Astrocyte (in vitro differentiated cells and primary cell): ENCODE measurements around the gene SVEP1. TPM values are rescaled to one million over a fixed set of nuclear protein-coding genes. Genes with fewer than 3 reads are reported as not detected.

Experiments used
- DNase-seq: peaks from one replicate; pipeline ENCODE4 v3.0.0-alpha.2; 2010; ENCODE audit warnings: low read depth
- FAIRE-seq: peaks from 2 replicates; lab custom pipeline; 2011; peaks lifted over from hg19 to GRCh38; lab: Jason Lieb, UNC
- H2AFZ ChIP-seq: 2 replicates; pipeline ENCODE4 v1.6.0; 2012; ENCODE audit warnings: low read depth, low read length, inconsistent platforms
- H3K27ac ChIP-seq: 2 replicates; pipeline ENCODE4 v1.5.1; 2011; ENCODE audit warnings: low read depth, low read length, inconsistent platforms
- H3K27me3 ChIP-seq: 2 replicates; pipeline ENCODE4 v1.6.0; 2011; ENCODE audit warnings: low read length, inconsistent platforms; ENCODE audit not compliant: insufficient read depth
- H3K36me3 ChIP-seq: 2 replicates; pipeline ENCODE4 v1.5.1; 2011; ENCODE audit warnings: low read length, inconsistent platforms; ENCODE audit not compliant: insufficient read depth
- H3K4me1 ChIP-seq: 2 replicates; pipeline ENCODE4 v1.5.1; 2011; ENCODE audit warnings: low read length, inconsistent platforms; ENCODE audit not compliant: insufficient read depth
- H3K4me2 ChIP-seq: 2 replicates; pipeline ENCODE4 v1.6.0; 2012; ENCODE audit warnings: low read length, inconsistent platforms
- H3K4me3 ChIP-seq: 2 replicates; pipeline ENCODE4 v1.5.1; 2011; ENCODE audit warnings: low read depth, mild to moderate bottlenecking, low read length, inconsistent platforms; ENCODE audit not compliant: insufficient read depth
- H3K79me2 ChIP-seq: 2 replicates; pipeline ENCODE4 v1.6.0; 2012; ENCODE audit warnings: mild to moderate bottlenecking, low read length, inconsistent platforms; ENCODE audit not compliant: insufficient read depth
- H3K9ac ChIP-seq: 2 replicates; pipeline ENCODE4 v1.6.0; 2012; ENCODE audit warnings: mild to moderate bottlenecking, low read length, inconsistent platforms
- H3K9me3 ChIP-seq: 2 replicates; pipeline ENCODE4 v1.5.1; 2012; ENCODE audit warnings: low read depth, mild to moderate bottlenecking, low read length, inconsistent platforms; ENCODE audit not compliant: insufficient read depth
- H4K20me1 ChIP-seq: 2 replicates; pipeline ENCODE4 v1.6.0; 2012; ENCODE audit warnings: low read length, inconsistent platforms; ENCODE audit not compliant: insufficient read depth
- H3K27ac Mint-ChIP-seq: one replicate; pipeline ENCODE4 v1.8.0; 2021; ENCODE audit warnings: mild to moderate bottlenecking, mixed read lengths; ENCODE audit not compliant: unreplicated experiment
- H3K27me3 Mint-ChIP-seq: one replicate; pipeline ENCODE4 v1.8.0; 2021; ENCODE audit warnings: low read depth, mixed read lengths; ENCODE audit not compliant: unreplicated experiment
- H3K36me3 Mint-ChIP-seq: one replicate; pipeline ENCODE4 v1.8.0; 2021; ENCODE audit warnings: low read depth, mixed read lengths; ENCODE audit not compliant: unreplicated experiment
- H3K4me1 Mint-ChIP-seq: one replicate; pipeline ENCODE4 v1.8.0; 2021; ENCODE audit warnings: low read depth, mixed read lengths; ENCODE audit not compliant: unreplicated experiment
- H3K4me3 Mint-ChIP-seq: one replicate; pipeline ENCODE4 v1.8.0; 2021; ENCODE audit warnings: mild to moderate bottlenecking, moderate library complexity, mixed read lengths; ENCODE audit not compliant: unreplicated experiment
- H3K9me3 Mint-ChIP-seq: one replicate; pipeline ENCODE4 v1.8.0; 2021; ENCODE audit warnings: mild to moderate bottlenecking, mixed read lengths; ENCODE audit not compliant: unreplicated experiment
- EZH2 ChIP-seq: IDR thresholded peaks from 2 replicates; pipeline ENCODE4 v1.6.1; 2012; ENCODE audit warnings: mild to moderate bottlenecking, low read length, inconsistent platforms; ENCODE audit not compliant: insufficient read depth
- total RNA-seq: library from RNA; stranded (reverse); gene quantifications from 2 replicates; pipeline ENCODE4 v1.2.1, GENCODE V29; 2021
- TF ChIP-seq, protein P1 (sequence below): IDR thresholded peaks from 2 replicates; pipeline ENCODE4 v1.5.1; 2011; ENCODE audit warnings: low read depth, mild to moderate bottlenecking, inconsistent platforms, low read length, moderate library complexity; ENCODE audit not compliant: insufficient read depth

SVEP1 gene
- total RNA-seq, 1 donor from 2014 or later = 1.1 TPM

GRCh38 chr9:110455860-110456259 is 123.7 kb downstream of the SVEP1 start:
- Mint-ChIP-seq H3K36me3 (no peaks in the 10 kb centered on the region), H3K27me3 (peaks cover 2% of the 10 kb centered on the region), H3K27ac (no peak overlapping the region), H3K9me3 (no peaks in the 10 kb centered on the region), H3K4me3 (no peak overlapping the region), H3K4me1 (no peaks in the 10 kb centered on the region)
- H3K4me1 ChIP-seq = no peaks in the 10 kb centered on the region
- TF ChIP-seq EZH2 = no peak
- TF ChIP-seq, protein P1, sequence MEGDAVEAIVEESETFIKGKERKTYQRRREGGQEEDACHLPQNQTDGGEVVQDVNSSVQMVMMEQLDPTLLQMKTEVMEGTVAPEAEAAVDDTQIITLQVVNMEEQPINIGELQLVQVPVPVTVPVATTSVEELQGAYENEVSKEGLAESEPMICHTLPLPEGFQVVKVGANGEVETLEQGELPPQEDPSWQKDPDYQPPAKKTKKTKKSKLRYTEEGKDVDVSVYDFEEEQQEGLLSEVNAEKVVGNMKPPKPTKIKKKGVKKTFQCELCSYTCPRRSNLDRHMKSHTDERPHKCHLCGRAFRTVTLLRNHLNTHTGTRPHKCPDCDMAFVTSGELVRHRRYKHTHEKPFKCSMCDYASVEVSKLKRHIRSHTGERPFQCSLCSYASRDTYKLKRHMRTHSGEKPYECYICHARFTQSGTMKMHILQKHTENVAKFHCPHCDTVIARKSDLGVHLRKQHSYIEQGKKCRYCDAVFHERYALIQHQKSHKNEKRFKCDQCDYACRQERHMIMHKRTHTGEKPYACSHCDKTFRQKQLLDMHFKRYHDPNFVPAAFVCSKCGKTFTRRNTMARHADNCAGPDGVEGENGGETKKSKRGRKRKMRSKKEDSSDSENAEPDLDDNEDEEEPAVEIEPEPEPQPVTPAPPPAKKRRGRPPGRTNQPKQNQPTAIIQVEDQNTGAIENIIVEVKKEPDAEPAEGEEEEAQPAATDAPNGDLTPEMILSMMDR = no peak
- no peak overlapping the region for H3K9ac ChIP-seq
- no peak overlapping the region for H3K27ac ChIP-seq
- FAIRE-seq (no peak), DNase-seq (no peak)
- no peak overlapping the region for H3K4me3 ChIP-seq
- no peaks in the 10 kb centered on the region for H4K20me1 ChIP-seq
- H3K9me3 ChIP-seq = no peaks in the 10 kb centered on the region
- H3K4me2 ChIP-seq = no peak overlapping the region
- no peak overlapping the region for H2AFZ ChIP-seq
- no peaks in the 10 kb centered on the region for H3K79me2 ChIP-seq
- no peaks in the 10 kb centered on the region for H3K27me3 ChIP-seq
- H3K36me3 ChIP-seq = no peaks in the 10 kb centered on the region

DNA sequence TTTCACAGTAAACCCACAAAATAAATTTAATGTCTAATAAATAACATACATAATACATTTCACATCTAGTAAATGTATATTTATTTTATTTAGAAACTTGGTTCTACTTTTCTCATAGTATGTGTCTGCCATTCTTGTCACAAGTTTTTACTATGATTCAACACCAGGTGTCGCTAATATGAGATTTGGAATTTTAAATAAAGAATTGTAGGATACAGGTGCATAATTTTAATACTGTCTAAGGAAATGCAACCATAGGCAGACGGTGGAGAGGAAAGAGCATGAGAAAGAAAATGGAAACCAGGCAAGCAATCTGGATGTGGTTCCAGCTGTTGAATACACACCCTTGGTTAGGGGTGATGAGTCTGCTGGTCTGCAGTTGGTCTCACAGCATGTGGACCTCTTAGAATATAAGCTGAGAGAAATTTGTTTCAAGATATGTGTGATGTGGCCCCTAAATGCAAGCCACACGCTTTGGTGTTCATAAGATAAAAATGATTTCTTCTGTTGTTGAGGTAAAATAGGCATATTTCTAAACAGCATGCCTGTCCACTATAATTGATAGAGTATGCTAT is 127.2 kb downstream of the SVEP1 start:
- TF ChIP-seq, protein P1 = peak; percentile 28
- TF ChIP-seq EZH2 = no peak
- H4K20me1 ChIP-seq = no peaks in the 10 kb centered on the region
- H3K27me3 Mint-ChIP-seq = peaks cover 2% of the 10 kb centered on the region
- H2AFZ ChIP-seq = no peak overlapping the region
- FAIRE-seq = no peak
- no peaks in the 10 kb centered on the region for H3K4me1 ChIP-seq
- no peaks in the 10 kb centered on the region for H3K4me1 Mint-ChIP-seq
- H3K9me3 Mint-ChIP-seq = peaks cover under 1% of the 10 kb centered on the region
- no peak overlapping the region for H3K27ac Mint-ChIP-seq
- H3K9ac ChIP-seq = no peak overlapping the region
- H3K4me2 ChIP-seq = no peak overlapping the region
- no peaks in the 10 kb centered on the region for H3K9me3 ChIP-seq
- H3K27ac ChIP-seq = no peak overlapping the region
- DNase-seq = no peak
- H3K36me3 ChIP-seq = no peaks in the 10 kb centered on the region
- no peak overlapping the region for H3K4me3 Mint-ChIP-seq
- H3K36me3 Mint-ChIP-seq = no peaks in the 10 kb centered on the region
- H3K4me3 ChIP-seq = no peak overlapping the region
- no peaks in the 10 kb centered on the region for H3K79me2 ChIP-seq
- H3K27me3 ChIP-seq = no peaks in the 10 kb centered on the region

DNA sequence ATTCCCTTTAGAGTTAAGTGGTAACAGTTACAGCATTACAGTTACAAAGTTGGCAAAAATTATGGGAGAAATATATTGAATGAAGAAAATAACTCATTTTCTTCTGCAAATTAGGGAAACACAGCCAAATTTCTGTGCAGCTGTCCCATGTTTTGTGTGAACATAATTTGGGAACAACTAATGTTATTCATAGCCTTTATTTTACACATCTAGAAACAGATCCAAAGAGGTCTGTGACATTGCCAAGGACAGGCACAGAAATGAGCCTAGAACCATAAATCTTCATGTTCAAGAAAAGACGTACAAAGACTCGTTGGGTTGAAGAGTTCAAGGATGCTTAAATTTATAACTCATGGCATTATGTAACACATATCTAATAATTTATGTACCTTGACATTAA is 127.8 kb downstream of the SVEP1 start:
- Mint-ChIP-seq H3K36me3 (peaks cover 1% of the 10 kb centered on the region), H3K27ac (no peak overlapping the region), H3K9me3 (peaks cover 1% of the 10 kb centered on the region), H3K27me3 (peaks cover 2% of the 10 kb centered on the region), H3K4me1 (no peaks in the 10 kb centered on the region), H3K4me3 (no peak overlapping the region)
- Histone ChIP-seq H3K79me2 (no peaks in the 10 kb centered on the region), H3K27ac (no peak overlapping the region), H3K4me3 (no peak overlapping the region), H4K20me1 (no peaks in the 10 kb centered on the region), H3K9me3 (no peaks in the 10 kb centered on the region), H3K4me2 (no peak overlapping the region), H2AFZ (no peak overlapping the region), H3K4me1 (no peaks in the 10 kb centered on the region), H3K36me3 (no peaks in the 10 kb centered on the region), H3K9ac (no peak overlapping the region), H3K27me3 (no peaks in the 10 kb centered on the region)
- TF ChIP-seq EZH2 = no peak
- TF ChIP-seq, protein P1 = no peak
- FAIRE-seq = no peak
- no peak for DNase-seq
